ENCODE results near the gene TDRD12.
"Not testable (repeated sequence)": the region's sequence is repeated elsewhere in the genome, so short reads cannot be mapped to it uniquely, and the experiment has no call there.

Gene TDRD12

DNA sequence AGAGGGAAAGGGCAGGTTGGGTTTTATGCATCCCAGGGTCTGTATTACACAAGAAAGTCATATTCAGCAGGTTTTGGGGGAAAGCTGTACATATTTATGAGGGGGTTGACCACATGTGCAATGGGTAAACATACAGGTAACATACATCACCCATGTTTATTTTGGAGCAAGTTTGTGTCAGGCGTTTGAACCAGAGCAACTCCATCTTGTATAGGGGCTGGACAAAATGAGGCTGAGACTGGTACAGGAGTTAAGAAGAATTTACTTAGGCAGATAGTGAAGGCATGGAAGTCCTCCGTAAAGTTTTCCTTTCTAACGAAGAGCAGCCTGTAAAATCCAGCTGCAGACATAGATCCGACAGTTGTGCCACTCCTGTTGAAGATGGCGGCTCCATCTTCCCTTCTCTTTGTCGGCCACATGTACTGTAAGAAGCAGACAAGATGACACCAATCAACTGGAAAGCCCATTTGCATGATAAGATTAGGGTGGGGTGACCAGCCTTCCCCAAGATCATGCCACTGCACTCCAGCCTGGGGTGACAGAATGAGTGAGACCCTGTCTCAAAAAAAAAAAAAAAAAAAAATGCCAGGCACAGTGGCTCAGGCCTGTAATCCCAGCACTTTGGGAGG is 32.6 kb upstream of the TDRD12 start:
- DNase-seq (ENCODE audit: low read depth) = no peak
- no peak overlapping the region for H3K4me3 ChIP-seq (ENCODE audit: control insufficient read depth, low read depth, low read length)
- TF ChIP-seq, protein P1, sequence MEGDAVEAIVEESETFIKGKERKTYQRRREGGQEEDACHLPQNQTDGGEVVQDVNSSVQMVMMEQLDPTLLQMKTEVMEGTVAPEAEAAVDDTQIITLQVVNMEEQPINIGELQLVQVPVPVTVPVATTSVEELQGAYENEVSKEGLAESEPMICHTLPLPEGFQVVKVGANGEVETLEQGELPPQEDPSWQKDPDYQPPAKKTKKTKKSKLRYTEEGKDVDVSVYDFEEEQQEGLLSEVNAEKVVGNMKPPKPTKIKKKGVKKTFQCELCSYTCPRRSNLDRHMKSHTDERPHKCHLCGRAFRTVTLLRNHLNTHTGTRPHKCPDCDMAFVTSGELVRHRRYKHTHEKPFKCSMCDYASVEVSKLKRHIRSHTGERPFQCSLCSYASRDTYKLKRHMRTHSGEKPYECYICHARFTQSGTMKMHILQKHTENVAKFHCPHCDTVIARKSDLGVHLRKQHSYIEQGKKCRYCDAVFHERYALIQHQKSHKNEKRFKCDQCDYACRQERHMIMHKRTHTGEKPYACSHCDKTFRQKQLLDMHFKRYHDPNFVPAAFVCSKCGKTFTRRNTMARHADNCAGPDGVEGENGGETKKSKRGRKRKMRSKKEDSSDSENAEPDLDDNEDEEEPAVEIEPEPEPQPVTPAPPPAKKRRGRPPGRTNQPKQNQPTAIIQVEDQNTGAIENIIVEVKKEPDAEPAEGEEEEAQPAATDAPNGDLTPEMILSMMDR (conservative IDR thresholded peaks at IDR 0.05; ENCODE audit: control insufficient read depth, insufficient read depth, low read depth, low read length) = no peak

DNA sequence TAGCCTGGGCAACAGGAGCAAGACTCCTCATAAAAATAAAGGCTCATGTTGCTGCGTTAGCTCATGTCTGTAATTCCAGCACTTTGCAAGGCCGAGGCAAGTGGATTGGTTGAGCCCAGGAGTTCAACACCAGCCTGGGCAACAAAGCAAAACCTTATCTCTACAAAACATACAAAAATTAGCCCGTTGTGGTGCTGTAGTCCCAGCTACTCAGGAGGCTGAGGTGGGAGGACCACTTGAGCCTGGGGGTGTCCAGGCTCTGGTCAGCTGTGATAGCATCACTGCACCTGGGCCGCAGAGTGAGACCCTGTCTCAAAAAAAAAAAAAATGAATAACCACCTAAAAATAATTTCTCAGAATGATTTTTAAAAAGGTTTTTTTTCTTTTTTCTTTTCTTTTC is 31.9 kb upstream of the TDRD12 start:
- TF ChIP-seq, protein P1 (conservative IDR thresholded peaks at IDR 0.05; ENCODE audit: control insufficient read depth, insufficient read depth, low read depth, low read length) = no peak
- no peak overlapping the region for H3K4me3 ChIP-seq (ENCODE audit: control insufficient read depth, low read depth, low read length)
- no peak for DNase-seq (ENCODE audit: low read depth)

DNA sequence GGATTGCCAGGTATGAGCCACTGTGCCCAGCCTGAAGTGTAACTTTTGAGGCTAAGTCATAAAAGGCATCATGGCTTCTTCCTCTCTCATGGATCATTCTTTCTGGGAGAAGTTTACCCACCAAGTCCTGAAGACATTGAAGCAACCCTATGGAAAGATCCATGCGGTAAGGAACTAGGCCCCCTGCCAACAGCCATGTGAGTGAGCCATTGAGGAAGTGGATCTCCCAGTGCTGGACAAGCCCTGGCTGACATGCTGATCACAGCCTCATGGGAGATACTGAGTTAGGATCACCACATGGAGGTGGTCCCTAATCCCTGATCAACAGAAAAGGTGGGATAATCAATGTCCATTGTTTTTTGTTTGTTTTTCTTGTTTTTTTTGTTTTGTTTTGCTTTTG is 31.3 kb upstream of the TDRD12 start:
- TF ChIP-seq, protein P1 (conservative IDR thresholded peaks at IDR 0.05; ENCODE audit: control insufficient read depth, insufficient read depth, low read depth, low read length) = no peak
- no peak overlapping the region for H3K4me3 ChIP-seq (ENCODE audit: control insufficient read depth, low read depth, low read length)
- DNase-seq (ENCODE audit: low read depth) = peak; percentile 76

DNA sequence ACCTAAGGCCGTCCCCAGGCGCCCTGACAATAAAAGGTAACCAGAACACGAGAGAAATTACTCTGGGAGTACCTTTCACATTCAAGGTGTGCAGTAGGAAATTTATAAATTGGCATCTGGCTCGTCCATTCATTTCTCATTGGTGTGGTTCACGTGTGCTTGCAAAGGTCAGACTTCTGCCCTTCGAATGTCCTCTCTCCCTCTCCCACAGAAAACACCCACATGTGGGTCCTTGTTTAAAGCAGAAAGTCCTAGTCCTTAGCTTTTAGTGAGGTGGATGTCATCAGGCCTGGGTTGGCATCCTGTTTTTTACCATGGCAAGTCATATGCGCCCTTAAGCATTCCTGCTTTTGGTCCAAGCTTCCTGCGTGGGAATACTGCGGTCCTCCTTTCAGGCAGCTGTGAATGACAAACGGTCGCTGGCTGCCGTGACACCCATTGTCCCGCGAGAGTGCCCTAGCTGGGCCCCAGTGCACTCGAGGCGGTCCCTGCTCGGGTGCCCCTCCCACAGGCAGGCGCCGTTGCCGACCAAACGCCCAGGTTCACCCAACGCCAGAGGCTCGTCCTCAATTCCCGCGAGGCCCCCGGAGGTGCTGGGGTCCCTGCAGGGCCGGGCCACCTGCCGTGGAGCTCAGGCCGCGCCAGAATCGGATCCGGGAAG is 28.1 kb upstream of the TDRD12 start, which contains the start of gene NUDT19:
Gene NUDT19 (plus strand): TSS at position 531 of the 661 bp plus-strand sequence. CDS start 140 bp downstream, outside the sequence.
- peak; percentile 73 for DNase-seq (ENCODE audit: low read depth)
- peak within 1 kb of the TSS; percentile 73 for H3K4me3 ChIP-seq (ENCODE audit: control insufficient read depth, low read depth, low read length)
- TF ChIP-seq, protein P1 (conservative IDR thresholded peaks at IDR 0.05; ENCODE audit: control insufficient read depth, insufficient read depth, low read depth, low read length) = no peak

DNA sequence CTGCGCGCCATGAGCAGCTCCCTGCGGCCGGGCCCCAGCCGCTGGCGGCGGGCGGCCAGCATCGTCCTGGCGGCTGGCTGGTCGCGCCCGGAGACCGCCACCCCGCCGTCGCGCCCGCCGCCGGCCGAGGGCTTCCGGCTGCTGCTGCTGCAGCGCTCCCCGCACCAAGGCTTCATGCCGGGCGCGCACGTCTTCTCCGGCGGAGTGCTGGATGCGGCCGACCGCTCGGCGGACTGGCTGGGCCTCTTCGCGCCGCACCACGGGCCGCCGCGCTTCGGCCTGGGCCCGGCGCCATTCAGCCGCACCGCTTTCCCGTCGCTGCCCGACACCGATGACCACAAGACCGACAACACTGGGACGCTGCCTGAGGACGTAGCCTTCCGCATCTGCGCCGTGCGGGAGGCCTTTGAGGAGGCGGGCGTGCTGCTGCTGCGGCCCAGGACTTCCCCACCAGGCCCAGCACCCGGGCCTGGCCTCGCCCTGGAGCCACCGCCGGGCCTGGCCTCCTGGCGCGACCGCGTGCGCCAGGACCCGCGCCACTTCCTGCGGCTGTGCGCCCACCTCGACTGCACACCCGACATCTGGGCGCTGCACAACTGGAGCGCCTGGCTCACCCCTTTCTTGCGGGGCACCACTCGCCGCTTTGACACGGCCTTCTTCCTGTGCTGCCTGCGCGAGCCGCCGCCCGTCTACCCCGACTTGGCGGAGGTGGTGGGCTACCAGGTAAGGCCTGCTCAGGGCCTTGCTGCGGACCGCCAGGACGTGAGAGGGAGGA is 27.4 kb upstream of the TDRD12 start:
- TF ChIP-seq, protein P1 (conservative IDR thresholded peaks at IDR 0.05; ENCODE audit: control insufficient read depth, insufficient read depth, low read depth, low read length) = no peak
- DNase-seq (ENCODE audit: low read depth) = peak; percentile 75
- peak overlapping the region; percentile 73 for H3K4me3 ChIP-seq (ENCODE audit: control insufficient read depth, low read depth, low read length)

DNA sequence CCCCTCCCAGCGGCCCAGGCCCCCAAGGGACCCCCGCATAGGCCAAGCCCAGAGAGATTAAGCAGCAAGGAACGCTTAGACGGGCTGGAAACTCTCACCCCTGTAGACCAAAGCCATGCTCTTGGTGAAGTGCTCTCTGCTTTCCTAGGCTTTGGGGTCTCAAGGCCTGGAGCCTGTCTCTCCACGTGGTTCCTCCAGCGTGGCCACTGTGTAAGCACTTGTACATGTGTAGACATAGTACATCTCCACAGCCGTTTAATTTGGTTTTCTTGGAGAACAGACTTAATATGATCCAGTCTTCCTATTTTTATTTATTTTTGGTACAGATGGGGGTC is 26.9 kb upstream of the TDRD12 start:
- TF ChIP-seq, protein P1 (conservative IDR thresholded peaks at IDR 0.05; ENCODE audit: control insufficient read depth, insufficient read depth, low read depth, low read length) = no peak
- DNase-seq (ENCODE audit: low read depth) = no peak
- H3K4me3 ChIP-seq (ENCODE audit: control insufficient read depth, low read depth, low read length) = peak overlapping the region; percentile 73

DNA sequence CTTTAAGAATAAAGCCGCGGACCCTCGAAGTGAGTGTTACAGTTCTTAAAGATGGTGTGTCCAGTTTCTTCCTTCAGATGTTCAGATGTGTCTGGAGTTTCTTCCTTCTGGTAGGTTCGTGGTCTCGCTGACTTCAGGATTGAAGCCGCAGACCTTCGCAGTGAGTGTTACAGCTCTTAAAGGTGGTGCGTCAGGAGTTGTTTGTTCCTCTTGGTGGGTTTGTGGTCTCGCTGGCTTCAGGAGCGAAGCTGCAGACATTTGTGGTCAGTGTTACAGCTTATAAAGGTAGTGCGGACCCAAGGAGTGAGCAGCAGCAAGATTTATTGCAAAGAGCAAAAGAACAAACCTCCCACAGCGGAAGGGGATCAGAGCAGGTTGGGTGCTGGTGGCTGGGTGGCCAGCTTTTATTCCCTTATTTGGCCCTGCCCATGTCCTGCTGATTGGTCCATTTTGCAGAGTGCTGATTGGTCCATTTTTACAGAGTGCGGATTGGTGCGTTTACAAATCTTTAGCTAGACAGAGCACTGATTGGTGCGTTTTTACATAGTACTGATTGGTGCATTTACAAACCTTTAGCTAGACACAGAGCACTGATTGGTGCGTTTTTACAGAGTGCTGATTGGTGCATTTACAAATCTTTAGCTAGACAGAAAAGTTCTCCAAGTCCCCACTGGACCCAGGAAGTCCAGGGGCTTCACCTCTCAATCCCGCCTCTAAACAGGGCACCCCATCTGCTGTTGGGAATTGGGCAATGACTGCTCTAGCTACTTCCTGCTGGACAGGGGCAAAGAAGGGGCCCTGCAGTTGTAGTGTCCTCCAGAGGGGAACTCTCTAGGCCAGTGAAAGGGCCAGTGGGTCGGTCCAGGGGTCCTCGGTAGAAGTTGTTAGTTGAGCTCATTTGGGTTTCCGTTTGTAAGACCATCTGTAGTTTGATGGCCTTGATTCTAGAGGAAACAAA is 26.1 kb upstream of the TDRD12 start:
- peak overlapping the region; percentile 73 for H3K4me3 ChIP-seq (ENCODE audit: control insufficient read depth, low read depth, low read length)
- peak; percentile 34 for DNase-seq (ENCODE audit: low read depth)

DNA sequence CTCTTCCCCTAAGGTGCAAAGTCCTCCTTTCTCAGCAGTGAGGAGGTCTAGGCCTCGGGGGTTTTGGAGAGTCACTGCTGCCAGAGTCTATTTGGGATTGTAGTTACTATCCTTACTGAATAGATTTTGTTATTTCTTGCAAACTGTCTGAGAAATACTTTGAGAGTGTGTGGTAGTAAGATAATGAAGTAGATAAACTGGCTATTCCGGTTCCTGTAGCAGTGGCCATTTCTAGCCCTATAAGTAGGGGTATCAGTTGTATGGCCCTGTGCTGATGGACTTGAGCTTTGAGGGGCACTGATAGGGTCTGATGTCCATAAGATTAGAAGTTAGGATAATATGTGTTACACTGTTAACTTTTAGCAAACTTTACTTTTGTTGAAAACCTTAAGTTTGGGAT is 25.3 kb upstream of the TDRD12 start:
- not testable (repeated sequence) for DNase-seq (ENCODE audit: low read depth); H3K4me3 ChIP-seq (ENCODE audit: control insufficient read depth, low read depth, low read length)

DNA sequence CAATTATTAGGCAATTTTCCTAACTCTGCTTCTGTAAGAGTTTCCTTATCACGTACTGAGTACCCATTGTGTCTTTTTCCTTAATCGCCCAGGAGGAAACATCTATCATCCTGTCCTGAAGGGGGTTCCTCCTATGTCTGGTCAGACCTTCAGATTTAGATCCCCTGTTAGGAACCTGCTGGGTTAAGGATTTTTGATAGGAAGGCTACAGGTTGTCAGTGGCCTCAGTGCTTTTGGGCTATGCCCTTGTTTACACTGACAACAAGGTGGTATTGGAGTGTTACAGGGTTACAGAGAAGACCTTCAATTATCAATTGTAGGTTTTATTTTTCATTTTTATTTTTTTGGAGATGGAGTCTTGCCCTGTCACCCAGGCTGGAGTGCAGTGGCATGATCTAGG is 24.7 kb upstream of the TDRD12 start:
- H3K4me3 ChIP-seq (ENCODE audit: control insufficient read depth, low read depth, low read length) = not testable (repeated sequence)

More for the DNA sequence above, 24.7 kb upstream of the TDRD12 start:
- not testable (repeated sequence) for DNase-seq (ENCODE audit: low read depth)
